Gastroesophageal sphincter (tissue), 4 donors: ENCODE results near the gene DCAF8. TPM values are rescaled to one million over a fixed set of nuclear protein-coding genes. Genes with fewer than 3 reads are reported as not detected.

ENCODE experiments used
- ATAC-seq: fragments of 150-250 bp; one replicate; pipeline ENCODE4 v1.9.1; 2016; ENCODE audit warnings: mild to moderate bottlenecking, moderate library complexity
- H3K27ac ChIP-seq, 4 donors: fragments of 200-600 bp; sonication (generic) in 3 of 4; 1 replicate in 3 of 4; 2 replicates in 1 of 4; pipeline ENCODE4 v1.5.1; 2016 to 2019
- H3K27me3 ChIP-seq: fragments of 200-600 bp; sonication (generic); one replicate; pipeline ENCODE4 v1.5.1; 2019
- H3K36me3 ChIP-seq, 2 donors: fragments of 200-600 bp; sonication (generic); one replicate each; pipeline ENCODE4 v1.5.1; 2019; ENCODE audit warnings: control low read depth in 1 of 2
- H3K4me1 ChIP-seq, 3 donors: fragments of 200-600 bp; sonication (generic); 1 replicate in 2 of 3; 2 replicates in 1 of 3; pipeline ENCODE4 v1.5.1; 2016 to 2019; ENCODE audit warnings: control low read depth in 2 of 3
- H3K4me3 ChIP-seq, 2 donors: fragments of 200-600 bp; sonication (generic); one replicate each; pipeline ENCODE4 v1.5.1; 2019; ENCODE audit warnings: mild to moderate bottlenecking in 1 of 2, moderate library complexity in 1 of 2
- H3K9me3 ChIP-seq, 3 donors: fragments of 200-600 bp; sonication (generic); one replicate each; pipeline ENCODE4 v1.5.1; 2017 to 2019; ENCODE audit warnings: control low read depth in 2 of 3
- CTCF ChIP-seq, 4 experiments: fragments of 200-600 bp in 2 of 4; fragments of 450-650 bp in 2 of 4; sonication (generic) in 1 of 4; IDR thresholded peaks; one replicate each; pipeline ENCODE4 v1.5.1; 2017 to 2019; ENCODE audit warnings: antibody characterized with exemption in 4 of 4, mild to moderate bottlenecking in 2 of 4, moderate library complexity in 2 of 4
- EP300 ChIP-seq: sonication (generic); formaldehyde crosslinking; IDR thresholded peaks from one replicate; pipeline ENCODE4 v1.6.1; 2017; ENCODE audit warnings: antibody characterized with exemption, mild to moderate bottlenecking
- POLR2A ChIP-seq, 2 donors: fragments of 450-650 bp; IDR thresholded peaks; one replicate each; pipeline ENCODE4 v1.6.1; 2017; ENCODE audit warnings: antibody characterized with exemption in 2 of 2, mild to moderate bottlenecking in 2 of 2, moderate library complexity in 1 of 2
- POLR2AphosphoS5 ChIP-seq: sonication (generic); formaldehyde crosslinking; IDR thresholded peaks from one replicate; pipeline ENCODE4 v1.6.1; 2017; ENCODE audit warnings: antibody characterized with exemption
- WGBS, 2 donors: methylation state at CpG; one replicate each; pipeline ENCODE4 v1.1.5; 2018; ENCODE audit warnings: low coverage in 1 of 2; 5-methylcytosine and 5-hydroxymethylcytosine counted together
- total RNA-seq, 4 donors: library from RNA; depleted of rRNA; stranded (reverse); fragments of >200 nt; gene quantifications; one replicate each; pipeline ENCODE4 v1.1.0, GENCODE V29; 2016

Gene DCAF8
- total RNA-seq, 4 donors from 2014 or later: 154 to 211 (median 159) TPM

- H3K27ac ChIP-seq: peak overlapping the region; percentile 14 to 79 (median 75)
- WGBS, 2 donors: 32 to 38% methylated on average over 3 to 6 of the region's 10 CpGs
- H3K4me1 ChIP-seq: peaks cover 6 to 44% (median 25%) of the 10 kb centered on the region in 3 donors
- no peak overlapping the region for H3K4me3 ChIP-seq
- H3K27me3 ChIP-seq: no peaks in the 10 kb centered on the region
- ATAC-seq: no peak
- TF ChIP-seq POLR2AphosphoS5: no peak
- H3K9me3 ChIP-seq: no peaks in the 10 kb centered on the region
- H3K36me3 ChIP-seq: peaks cover 4 to 99% of the 10 kb centered on the region in 2 donors
These were observed 44.8 kb downstream of the DCAF8 start for GRCh38 chr1:160217481-160218051.

GRCh38 chr1:160216301-160216700 lies 46.0 kb downstream of the DCAF8 start:
- Histone ChIP-seq H3K4me3 (no peak overlapping the region), H3K9me3 (no peaks in the 10 kb centered on the region), H3K27me3 (no peaks in the 10 kb centered on the region), H3K36me3 (peaks cover 4 to 99% of the 10 kb centered on the region in 2 donors), H3K27ac (peak overlapping the region in 1 of 4 donors; percentile 79), H3K4me1 (peaks cover 6 to 47% (median 25%) of the 10 kb centered on the region in 3 donors)
- ATAC-seq: no peak
- TF ChIP-seq CTCF (IDR thresholded peaks at IDR 0.05): no peak
- no peak for TF ChIP-seq EP300
- TF ChIP-seq POLR2AphosphoS5: no peak
- TF ChIP-seq POLR2A (IDR thresholded peaks at IDR 0.05): no peak

GRCh38 chr1:160214481-160215140 lies 47.7 kb downstream of the DCAF8 start:
- ATAC-seq: no peak
- Histone ChIP-seq H3K9me3 (no peaks in the 10 kb centered on the region), H3K36me3 (peaks cover 0 to 90% of the 10 kb centered on the region in 2 donors), H3K4me3 (no peak overlapping the region), H3K27ac (no peak overlapping the region), H3K4me1 (peaks cover 16 to 51% (median 34%) of the 10 kb centered on the region in 3 donors), H3K27me3 (no peaks in the 10 kb centered on the region)
- TF ChIP-seq POLR2A (IDR thresholded peaks at IDR 0.05) (no peak), CTCF (IDR thresholded peaks at IDR 0.05) (no peak), EP300 (no peak), POLR2AphosphoS5 (no peak)
- WGBS, 2 donors: 61 to 91% methylated on average over 1 to 3 of the region's 3 CpGs

- Histone ChIP-seq H3K4me3 (no peak overlapping the region), H3K4me1 (peaks cover 18 to 54% (median 40%) of the 10 kb centered on the region in 3 donors), H3K36me3 (peaks cover 0 to 66% of the 10 kb centered on the region in 2 donors), H3K27ac (peak overlapping the region in 3 of 4 donors; percentile 96 to 98 (median 96)), H3K27me3 (no peaks in the 10 kb centered on the region), H3K9me3 (no peaks in the 10 kb centered on the region)
- TF ChIP-seq POLR2AphosphoS5 (no peak), CTCF (IDR thresholded peaks at IDR 0.05) (no peak), POLR2A (IDR thresholded peaks at IDR 0.05) (no peak), EP300 (no peak)
- 42 to 51% methylated on average over 2 to 5 of the region's 10 CpGs for WGBS, 2 donors
- no peak for ATAC-seq
These were observed 51.1 kb downstream of the DCAF8 start for GRCh38 chr1:160211046-160211790.

- WGBS, 2 donors: 50% methylated on average over 5 of the region's 5 CpGs; no CpG with 5 or more reads in 1 of the 2 donors
- TF ChIP-seq POLR2A (IDR thresholded peaks at IDR 0.05) (no peak), POLR2AphosphoS5 (no peak), CTCF (IDR thresholded peaks at IDR 0.05) (no peak), EP300 (no peak)
- Histone ChIP-seq H3K27me3 (no peaks in the 10 kb centered on the region), H3K4me1 (peaks cover 18 to 60% (median 41%) of the 10 kb centered on the region in 3 donors), H3K9me3 (no peaks in the 10 kb centered on the region), H3K27ac (peak overlapping the region in 3 of 4 donors; percentile 96 to 98 (median 96)), H3K4me3 (no peak overlapping the region), H3K36me3 (peaks cover 0 to 60% of the 10 kb centered on the region in 2 donors)
- no peak for ATAC-seq
These were observed 51.8 kb downstream of the DCAF8 start for GRCh38 chr1:160210561-160210960.
